Immature natural killer cell (primary cell): ENCODE measurements around the gene STEAP2. TPM values are rescaled to one million over a fixed set of nuclear protein-coding genes. Genes with fewer than 3 reads are reported as not detected.
"Not testable (repeated sequence)": the region's sequence is repeated elsewhere in the genome, so short reads cannot be mapped to it uniquely, and the experiment has no call there.

Source experiments
- DNase-seq, 3 donors: peaks; one replicate each; pipeline ENCODE4 v3.0.0; 2022; ENCODE audit warnings: mixed read lengths in 1 of 3
- H3K27ac Mint-ChIP-seq, 6 donors: one replicate each; pipeline ENCODE4 v1.8.0; 2020; ENCODE audit warnings: mixed read lengths in 6 of 6, mild to moderate bottlenecking in 5 of 6, inconsistent platforms in 4 of 6, moderate library complexity in 3 of 6
- H3K27me3 Mint-ChIP-seq, 3 donors: one replicate each; pipeline ENCODE4 v1.8.0; 2020 to 2021; ENCODE audit warnings: low read depth in 3 of 3, mild to moderate bottlenecking in 3 of 3, mixed read lengths in 3 of 3, moderate library complexity in 3 of 3, inconsistent platforms in 1 of 3
- H3K36me3 Mint-ChIP-seq, 3 donors: one replicate each; pipeline ENCODE4 v1.8.0; 2020; ENCODE audit warnings: mixed read lengths in 3 of 3, inconsistent platforms in 2 of 3, mild to moderate bottlenecking in 2 of 3
- H3K4me1 Mint-ChIP-seq, 2 donors: one replicate each; pipeline ENCODE4 v1.8.0; 2020; ENCODE audit warnings: inconsistent platforms in 2 of 2, mild to moderate bottlenecking in 2 of 2, mixed read lengths in 2 of 2, moderate library complexity in 1 of 2
- H3K4me3 Mint-ChIP-seq, 5 donors: one replicate each; pipeline ENCODE4 v1.8.0; 2020; ENCODE audit warnings: mild to moderate bottlenecking in 5 of 5, mixed read lengths in 5 of 5, inconsistent platforms in 3 of 5, moderate library complexity in 3 of 5
- H3K9me3 Mint-ChIP-seq, 6 donors: one replicate each; pipeline ENCODE4 v1.8.0; 2020; ENCODE audit warnings: mild to moderate bottlenecking in 6 of 6, mixed read lengths in 6 of 6, inconsistent platforms in 4 of 6, moderate library complexity in 3 of 6
- polyA plus RNA-seq, 3 donors: library from polyadenylated mRNA; unstranded; fragments of 300-500 nt; fragmentation: Illumina TruSeq; gene quantifications; one replicate each; pipeline ENCODE4 v1.2.3, GENCODE V29; 2021

The STEAP2 gene
- polyA plus RNA-seq, 3 donors from 2014 or later = not detected

- no peaks in the 10 kb centered on the region for H3K36me3 Mint-ChIP-seq
- H3K4me3 Mint-ChIP-seq = no peak overlapping the region
- H3K27me3 Mint-ChIP-seq = peaks cover 0 to 5% (median 1%) of the 10 kb centered on the region in 3 donors
- peaks cover 0 to 2% (median under 1%) of the 10 kb centered on the region in 6 donors for H3K9me3 Mint-ChIP-seq
- H3K4me1 Mint-ChIP-seq = peaks cover 10 to 13% of the 10 kb centered on the region in 2 donors
- DNase-seq = no peak
- peak overlapping the region in 1 of 6 donors; percentile 9 for H3K27ac Mint-ChIP-seq
These were observed 31.4 kb upstream of the STEAP2 start for GRCh38 chr7:90180011-90180585.

GRCh38 chr7:90180649-90181048, 30.9 kb upstream of the STEAP2 start:
- no peaks in the 10 kb centered on the region for H3K36me3 Mint-ChIP-seq
- no peak for DNase-seq
- peaks cover 10 to 13% of the 10 kb centered on the region in 2 donors for H3K4me1 Mint-ChIP-seq
- H3K27ac Mint-ChIP-seq = no peak overlapping the region
- H3K4me3 Mint-ChIP-seq = no peak overlapping the region
- peaks cover 0 to 5% (median 0%) of the 10 kb centered on the region in 3 donors for H3K27me3 Mint-ChIP-seq
- H3K9me3 Mint-ChIP-seq = peaks cover 0 to 3% (median under 1%) of the 10 kb centered on the region in 6 donors

GRCh38 chr7:90181485-90181884, 30.1 kb upstream of the STEAP2 start:
- no peak overlapping the region for H3K27ac Mint-ChIP-seq
- H3K4me3 Mint-ChIP-seq = no peak overlapping the region
- peaks cover 10 to 13% of the 10 kb centered on the region in 2 donors for H3K4me1 Mint-ChIP-seq
- H3K9me3 Mint-ChIP-seq = peaks cover 0 to 3% (median under 1%) of the 10 kb centered on the region in 6 donors
- DNase-seq = no peak
- no peaks in the 10 kb centered on the region for H3K36me3 Mint-ChIP-seq
- H3K27me3 Mint-ChIP-seq = peaks cover 0 to 5% (median 0%) of the 10 kb centered on the region in 3 donors

GRCh38 chr7:90186290-90186689, 25.2 kb upstream of the STEAP2 start:
- not testable (repeated sequence) for H3K27ac Mint-ChIP-seq, H3K4me1 Mint-ChIP-seq, H3K27me3 Mint-ChIP-seq, H3K4me3 Mint-ChIP-seq, DNase-seq, H3K36me3 Mint-ChIP-seq, H3K9me3 Mint-ChIP-seq

- H3K9me3 Mint-ChIP-seq = peaks cover 0 to 15% (median 8%) of the 10 kb centered on the region in 6 donors
- H3K27me3 Mint-ChIP-seq = peaks cover 0 to 5% (median 2%) of the 10 kb centered on the region in 3 donors
- no peak for DNase-seq
- H3K4me1 Mint-ChIP-seq = no peaks in the 10 kb centered on the region
- no peak overlapping the region for H3K27ac Mint-ChIP-seq
- no peaks in the 10 kb centered on the region for H3K36me3 Mint-ChIP-seq
- H3K4me3 Mint-ChIP-seq = no peak overlapping the region
These were observed 24.0 kb upstream of the STEAP2 start for GRCh38 chr7:90187507-90188050.

- no peak overlapping the region for H3K4me3 Mint-ChIP-seq
- no peak overlapping the region for H3K27ac Mint-ChIP-seq
- no peaks in the 10 kb centered on the region for H3K4me1 Mint-ChIP-seq
- peaks cover 0 to 18% (median 10%) of the 10 kb centered on the region in 6 donors for H3K9me3 Mint-ChIP-seq
- H3K36me3 Mint-ChIP-seq = no peaks in the 10 kb centered on the region
- H3K27me3 Mint-ChIP-seq = peaks cover 0 to 5% (median 2%) of the 10 kb centered on the region in 3 donors
- no peak for DNase-seq
These were observed 23.3 kb upstream of the STEAP2 start for GRCh38 chr7:90188281-90188680.

GRCh38 chr7:90190995-90191394, 20.5 kb upstream of the STEAP2 start:
- no peak overlapping the region for H3K27ac Mint-ChIP-seq
- DNase-seq = no peak
- H3K4me1 Mint-ChIP-seq = no peaks in the 10 kb centered on the region
- H3K4me3 Mint-ChIP-seq = no peak overlapping the region
- no peaks in the 10 kb centered on the region for H3K36me3 Mint-ChIP-seq
- H3K27me3 Mint-ChIP-seq = peaks cover 0 to 2% (median 0%) of the 10 kb centered on the region in 3 donors
- H3K9me3 Mint-ChIP-seq = peaks cover 0 to 18% (median 8%) of the 10 kb centered on the region in 6 donors

GRCh38 chr7:90191648-90192047, 19.9 kb upstream of the STEAP2 start:
- Mint-ChIP-seq H3K9me3 (peaks cover 0 to 18% (median 8%) of the 10 kb centered on the region in 6 donors), H3K36me3 (no peaks in the 10 kb centered on the region), H3K4me3 (no peak overlapping the region), H3K4me1 (no peaks in the 10 kb centered on the region), H3K27ac (no peak overlapping the region), H3K27me3 (peaks cover 0 to 2% (median 0%) of the 10 kb centered on the region in 3 donors)
- DNase-seq = no peak

- DNase-seq = no peak
- no peaks in the 10 kb centered on the region for H3K36me3 Mint-ChIP-seq
- H3K9me3 Mint-ChIP-seq = peaks cover 0 to 18% (median 8%) of the 10 kb centered on the region in 6 donors
- H3K27ac Mint-ChIP-seq = no peak overlapping the region
- no peak overlapping the region for H3K4me3 Mint-ChIP-seq
- H3K4me1 Mint-ChIP-seq = no peaks in the 10 kb centered on the region
- peaks cover 0 to 2% (median 0%) of the 10 kb centered on the region in 3 donors for H3K27me3 Mint-ChIP-seq
These were observed 18.4 kb upstream of the STEAP2 start for GRCh38 chr7:90192876-90193750.

GRCh38 chr7:90194911-90195809, 16.4 kb upstream of the STEAP2 start:
- Mint-ChIP-seq H3K9me3 (peaks cover 0 to 18% (median 6%) of the 10 kb centered on the region in 6 donors), H3K4me1 (no peaks in the 10 kb centered on the region), H3K27ac (no peak overlapping the region), H3K4me3 (no peak overlapping the region), H3K27me3 (peaks cover 0 to 2% (median 0%) of the 10 kb centered on the region in 3 donors), H3K36me3 (no peaks in the 10 kb centered on the region)
- DNase-seq = no peak

- no peak for DNase-seq
- no peak overlapping the region for H3K27ac Mint-ChIP-seq
- no peaks in the 10 kb centered on the region for H3K36me3 Mint-ChIP-seq
- H3K9me3 Mint-ChIP-seq = no peaks in the 10 kb centered on the region
- H3K4me3 Mint-ChIP-seq = no peak overlapping the region
- H3K27me3 Mint-ChIP-seq = peaks cover 0 to 3% (median 0%) of the 10 kb centered on the region in 3 donors
- H3K4me1 Mint-ChIP-seq = no peaks in the 10 kb centered on the region
These were observed 9.9 kb upstream of the STEAP2 start for GRCh38 chr7:90201500-90202195.

- Mint-ChIP-seq H3K9me3 (peaks cover 0 to 2% (median 0%) of the 10 kb centered on the region in 6 donors), H3K27me3 (peaks cover 1 to 13% (median 9%) of the 10 kb centered on the region in 3 donors), H3K4me1 (no peaks in the 10 kb centered on the region), H3K27ac (no peak overlapping the region), H3K36me3 (no peaks in the 10 kb centered on the region), H3K4me3 (no peak overlapping the region)
- DNase-seq = no peak
These were observed 3.6 kb upstream of the STEAP2 start for GRCh38 chr7:90207956-90208355.

- Mint-ChIP-seq H3K36me3 (no peaks in the 10 kb centered on the region), H3K4me1 (no peaks in the 10 kb centered on the region), H3K27ac (no peak overlapping the region), H3K4me3 (no peak overlapping the region), H3K27me3 (peaks cover 1 to 13% (median 9%) of the 10 kb centered on the region in 3 donors), H3K9me3 (peaks cover 0 to 2% (median 0%) of the 10 kb centered on the region in 6 donors)
- DNase-seq = no peak
These were observed 1.8 kb upstream of the STEAP2 start for GRCh38 chr7:90209776-90210175.
